D721Med (cell line): ENCODE data around the gene CCDC47.

ENCODE experiments used
- DNase-seq: peaks from one replicate; pipeline ENCODE4 v3.0.0; 2011; ENCODE audit warnings: low spot score; ENCODE audit not compliant: insufficient read length
- FAIRE-seq: peaks from 2 replicates; lab custom pipeline; 2011; peaks lifted over from hg19 to GRCh38; lab: Jason Lieb, UNC
- CTCF ChIP-seq: IDR thresholded peaks from 2 replicates; pipeline ENCODE4 v1.5.1; 2012; ENCODE audit warnings: mild to moderate bottlenecking, control low read depth; ENCODE audit not compliant: insufficient read depth; ENCODE audit errors: missing control alignments

The CCDC47 gene

DNA sequence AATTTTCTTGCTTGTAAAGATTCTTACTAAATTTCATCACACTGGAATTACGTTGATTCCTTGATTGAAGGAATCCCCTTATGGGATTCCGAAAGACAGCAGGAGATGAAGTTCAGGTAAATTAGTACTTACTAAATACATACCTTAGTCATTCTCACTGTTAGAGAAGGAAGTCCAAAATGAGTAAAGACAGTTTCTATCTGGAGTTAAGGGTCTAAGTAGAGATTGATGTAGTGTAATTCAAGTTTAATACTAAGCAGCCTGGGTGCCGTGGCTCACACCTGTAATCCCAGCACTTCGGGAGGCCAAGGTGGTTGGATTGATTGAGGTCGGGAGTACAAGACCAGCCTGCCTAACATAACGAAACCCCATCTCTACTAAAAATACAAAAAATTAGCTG is 10.1 kb upstream of the CCDC47 start:
- FAIRE-seq, result no peak
- TF ChIP-seq CTCF, result no peak
- no peak for DNase-seq

GRCh38 chr17:63780928-63781327 is 7.5 kb upstream of the CCDC47 start:
- DNase-seq (no peak), FAIRE-seq (no peak)
- no peak for TF ChIP-seq CTCF

DNA sequence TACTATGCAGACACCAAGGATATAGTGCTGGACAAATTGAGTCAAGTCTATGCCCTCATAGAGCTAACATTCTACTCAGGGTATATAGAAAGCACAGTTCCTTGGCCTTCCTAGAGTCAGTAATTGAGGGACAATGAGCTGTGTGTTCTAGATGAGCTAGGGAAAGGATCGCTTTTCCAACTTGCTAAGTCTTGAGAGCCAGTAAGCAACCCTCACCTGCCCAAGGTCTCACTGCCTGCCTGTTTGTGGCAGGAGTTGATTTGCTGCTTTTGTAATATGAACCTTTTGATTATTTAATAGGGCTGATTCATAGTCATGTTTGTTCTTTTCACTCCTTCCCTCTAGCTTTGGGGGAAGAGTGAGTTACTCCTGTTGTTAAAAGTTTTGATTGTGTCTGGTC is 7.1 kb upstream of the CCDC47 start:
- DNase-seq (no peak), FAIRE-seq (no peak)
- no peak for TF ChIP-seq CTCF

DNA sequence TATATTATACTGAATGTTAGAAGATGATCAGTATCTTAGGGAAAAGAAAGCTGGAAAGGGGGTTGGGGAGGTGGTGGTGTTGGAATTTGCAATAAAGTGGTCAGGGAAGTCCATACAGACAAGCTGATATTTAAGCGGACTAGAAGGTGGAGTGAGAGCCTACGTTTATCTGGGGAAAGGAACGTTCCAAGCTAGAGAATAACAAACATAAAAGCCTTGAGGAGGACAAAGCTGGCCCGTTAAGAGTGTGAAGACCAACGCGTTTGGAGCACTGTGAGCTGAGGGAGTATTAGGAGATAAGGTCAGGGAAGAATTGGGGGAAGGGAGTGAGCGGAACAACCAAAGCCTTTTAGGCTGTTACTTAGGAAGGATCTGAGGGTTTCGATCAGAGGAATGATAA is 2.0 kb upstream of the CCDC47 start:
- no peak for TF ChIP-seq CTCF
- FAIRE-seq (no peak), DNase-seq (no peak)

DNA sequence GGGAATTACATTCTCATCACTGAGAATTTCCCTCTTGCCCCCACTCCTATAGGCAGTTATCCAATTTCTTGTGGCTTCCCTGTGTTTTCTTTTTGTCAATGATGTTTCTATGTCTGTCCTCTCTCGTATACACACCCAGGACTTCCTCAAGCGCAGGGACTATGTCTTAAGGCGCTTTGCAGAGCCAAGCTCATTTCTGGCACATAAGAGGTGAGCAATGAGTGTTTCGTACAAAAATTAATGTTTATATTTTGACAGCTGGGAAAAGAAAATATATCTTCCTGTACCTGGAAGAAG is 1.5 kb upstream of the CCDC47 start:
- no peak for DNase-seq
- FAIRE-seq, result no peak
- no peak for TF ChIP-seq CTCF

DNA sequence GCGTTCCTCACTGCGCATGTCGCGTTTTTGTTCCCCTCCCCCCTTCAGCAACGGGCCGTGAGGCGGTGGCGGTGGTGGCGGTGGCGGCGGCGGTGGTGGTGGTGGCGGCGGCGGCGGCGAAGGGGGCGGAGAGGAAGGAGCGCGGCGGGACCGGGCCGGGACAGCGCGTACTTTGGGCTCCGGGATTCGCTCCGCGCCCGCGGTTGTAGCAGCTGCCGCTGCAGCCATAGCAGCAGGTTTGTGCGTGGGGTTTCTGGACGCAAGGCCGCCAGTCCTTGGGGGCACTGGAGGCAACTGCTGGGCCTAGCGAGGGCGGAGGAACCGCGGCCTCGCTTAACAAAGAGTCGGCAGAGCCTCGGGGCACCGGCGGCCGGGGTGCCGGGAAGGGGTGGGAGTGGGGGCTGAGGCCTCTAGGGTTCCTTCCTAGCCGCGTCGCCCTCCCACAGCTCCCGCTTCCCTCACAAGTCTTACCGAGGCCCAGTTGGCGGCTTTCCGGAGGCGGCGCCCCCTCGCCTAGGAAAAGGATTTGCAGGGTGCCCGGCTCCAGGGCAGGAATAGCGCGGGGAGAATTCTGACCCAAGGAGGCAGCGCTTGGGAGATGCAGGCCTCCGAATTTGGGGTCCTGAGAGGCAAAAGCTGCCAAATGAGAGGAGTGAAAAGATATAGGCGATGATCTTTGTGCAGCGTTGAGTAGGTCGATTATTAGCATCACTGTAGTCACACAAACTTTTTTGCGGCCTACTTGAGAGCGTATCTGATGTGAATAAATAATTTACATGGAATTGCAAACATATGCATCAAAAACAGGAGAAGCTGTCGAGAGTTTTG is 958 bp upstream of the CCDC47 start, which contains the start of gene DDX42:
TSS of gene DDX42 (plus strand) at position 30 of the 828 bp plus-strand sequence. CDS start 12,880 bp downstream, outside the sequence.
- no peak for TF ChIP-seq CTCF
- DNase-seq (no peak), FAIRE-seq (no peak)

- no peak for DNase-seq
- TF ChIP-seq CTCF, result no peak
- FAIRE-seq, result no peak
Observed at GRCh38 chr17:63772801-63773271, 561 bp downstream of the CCDC47 start.
